ENCODE measurements around the gene SCN7A. TPM values are rescaled to one million over a fixed set of nuclear protein-coding genes. Genes with fewer than 3 reads are reported as not detected.
"Not testable (repeated sequence)": the region's sequence is repeated elsewhere in the genome, so short reads cannot be mapped to it uniquely, and the experiment has no call there.

Gene SCN7A
- total and polyA plus RNA-seq, 2 donors: 11.1 to 133 TPM

DNA sequence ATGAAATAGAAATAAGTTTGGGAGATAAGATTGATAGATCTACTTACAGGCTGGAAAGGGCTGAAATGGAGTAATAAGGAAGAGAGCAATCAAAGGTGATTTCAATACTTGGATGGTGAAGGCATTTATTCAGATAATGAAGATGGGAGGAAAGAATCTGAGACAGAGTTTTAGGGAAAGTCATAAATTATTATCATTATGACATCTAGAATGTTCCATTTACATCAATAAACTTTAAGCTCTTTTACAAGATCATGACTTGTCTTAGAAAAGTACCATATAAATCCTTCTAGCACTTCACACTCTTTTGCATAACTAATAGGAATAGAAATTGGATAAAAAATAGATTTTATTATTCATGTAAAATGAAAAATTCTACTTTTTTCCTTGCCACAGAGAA, 120.5 kb downstream of the SCN7A start:
- Histone ChIP-seq H3K36me3 (ENCODE audit: insufficient read depth) (no peaks in the 10 kb centered on the region), H3K27ac (ENCODE audit: low read depth) (no peak overlapping the region), H3K4me3 (ENCODE audit: low read depth, low read length) (no peak overlapping the region), H3K4me1 (ENCODE audit: insufficient read depth) (no peaks in the 10 kb centered on the region)
- DNase-seq (ENCODE audit: extremely low spot score): no peak

DNA sequence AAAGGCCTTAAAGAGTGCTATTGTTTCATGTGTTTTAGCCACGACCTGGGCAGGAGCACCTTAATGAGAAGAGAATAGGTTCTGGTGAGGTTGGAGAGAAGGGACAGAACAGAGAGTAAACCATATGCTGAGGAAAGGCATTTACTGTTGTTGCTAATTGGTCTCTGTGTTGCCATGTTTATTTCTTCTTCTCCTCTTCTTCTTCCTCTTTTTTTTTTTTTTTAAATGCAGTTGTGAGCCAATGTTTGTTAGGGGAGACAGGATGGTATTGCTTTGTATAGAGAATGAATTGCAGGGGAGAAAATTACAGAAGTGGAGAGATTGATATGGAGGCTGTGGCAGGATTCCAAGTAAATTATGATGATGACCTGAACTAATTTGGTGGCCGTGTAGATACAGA, 120.9 kb downstream of the SCN7A start:
- no peak for DNase-seq (ENCODE audit: extremely low spot score)
- H3K27ac ChIP-seq (ENCODE audit: low read depth): no peak overlapping the region
- H3K36me3 ChIP-seq (ENCODE audit: insufficient read depth): no peaks in the 10 kb centered on the region
- no peaks in the 10 kb centered on the region for H3K4me1 ChIP-seq (ENCODE audit: insufficient read depth)
- no peak overlapping the region for H3K4me3 ChIP-seq (ENCODE audit: low read depth, low read length)
- WGBS: 44% methylated on average over 2 of the region's 2 CpGs

DNA sequence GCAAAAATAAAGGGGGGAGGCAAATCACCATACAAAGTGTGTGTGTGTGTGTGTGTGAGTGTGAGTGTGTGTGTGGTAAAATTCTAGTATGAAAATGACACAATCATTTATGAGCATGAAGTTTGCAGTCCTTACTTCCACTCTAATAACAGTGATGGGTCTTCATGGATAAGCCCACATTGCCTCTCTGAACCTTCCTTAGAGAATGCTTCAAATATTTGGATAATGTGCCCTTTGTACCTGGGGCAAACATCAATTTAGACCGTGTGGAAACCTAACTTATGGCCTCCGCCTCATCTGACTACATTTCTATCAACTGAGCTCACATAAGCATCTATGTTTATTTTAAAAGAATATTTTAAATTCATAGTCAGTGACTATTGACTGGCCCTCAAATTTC, 122.0 kb downstream of the SCN7A start:
- no peak for DNase-seq (ENCODE audit: extremely low spot score)
- WGBS: 73% methylated on average over 2 of the region's 2 CpGs
- H3K4me1 ChIP-seq (ENCODE audit: insufficient read depth): no peaks in the 10 kb centered on the region

DNA sequence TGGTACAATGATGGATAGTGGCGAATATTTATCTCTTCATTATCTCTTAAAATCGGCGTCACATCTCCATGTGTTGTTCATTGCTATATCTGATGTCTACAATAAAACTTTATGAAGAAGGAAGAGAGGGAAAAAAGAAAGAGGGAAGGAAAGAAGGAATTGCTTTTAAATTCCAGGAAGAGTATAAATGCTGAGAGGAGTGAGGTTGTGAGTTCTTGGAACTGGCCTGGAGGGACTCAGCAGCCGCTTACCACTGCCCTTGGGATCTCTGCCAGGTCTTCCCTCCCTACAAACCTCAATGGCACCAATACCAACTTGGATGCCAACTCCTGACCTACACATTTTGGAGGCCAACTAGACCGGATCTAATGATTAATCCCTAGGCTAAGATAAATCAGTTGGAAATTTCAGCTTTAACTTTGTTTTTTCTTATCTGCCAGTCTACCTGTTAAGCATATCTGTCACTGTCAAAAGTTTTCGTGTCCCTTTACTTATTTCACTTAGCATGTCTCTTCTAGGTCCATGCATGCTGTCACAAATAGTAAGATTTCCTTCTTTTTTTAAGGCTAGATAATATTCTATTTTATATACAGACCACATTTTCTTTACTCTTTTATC, 128.1 kb downstream of the SCN7A start:
- Histone ChIP-seq H3K36me3 (ENCODE audit: insufficient read depth) (no peaks in the 10 kb centered on the region), H3K4me3 (ENCODE audit: low read depth, low read length) (no peak overlapping the region), H3K27ac (ENCODE audit: low read depth) (no peak overlapping the region), H3K4me1 (ENCODE audit: insufficient read depth) (no peaks in the 10 kb centered on the region)
- no peak for DNase-seq (ENCODE audit: extremely low spot score)
- 66% methylated on average over 6 of the region's 6 CpGs for WGBS

More for the DNA sequence above, 122.0 kb downstream of the SCN7A start:
- Histone ChIP-seq H3K27ac (ENCODE audit: low read depth) (no peak overlapping the region), H3K36me3 (ENCODE audit: insufficient read depth) (no peaks in the 10 kb centered on the region), H3K4me3 (ENCODE audit: low read depth, low read length) (no peak overlapping the region)

DNA sequence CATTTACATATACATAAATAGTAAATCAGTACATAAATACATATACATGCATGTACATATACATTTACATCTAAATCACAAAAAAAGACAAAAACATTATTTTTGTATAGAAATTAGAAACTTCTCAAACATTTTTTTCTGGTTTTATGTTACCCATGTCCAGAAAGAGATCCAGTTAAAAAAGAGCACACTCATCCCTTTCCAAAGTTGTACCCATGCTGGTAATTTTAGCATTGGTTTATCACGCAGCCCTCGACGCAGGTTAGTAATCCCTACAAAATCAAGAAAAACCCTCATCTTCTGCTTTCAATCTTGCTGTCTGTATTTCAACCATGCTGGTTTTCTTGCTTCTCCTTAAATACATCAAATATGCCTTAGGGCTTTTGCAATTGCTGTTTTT, 128.8 kb downstream of the SCN7A start:
- H3K4me1 ChIP-seq (ENCODE audit: insufficient read depth): no peaks in the 10 kb centered on the region
- H3K36me3 ChIP-seq (ENCODE audit: insufficient read depth): no peaks in the 10 kb centered on the region
- no peak overlapping the region for H3K27ac ChIP-seq (ENCODE audit: low read depth)
- WGBS: 82% methylated on average over 3 of the region's 3 CpGs
- H3K4me3 ChIP-seq (ENCODE audit: low read depth, low read length): no peak overlapping the region
- no peak for DNase-seq (ENCODE audit: extremely low spot score)

DNA sequence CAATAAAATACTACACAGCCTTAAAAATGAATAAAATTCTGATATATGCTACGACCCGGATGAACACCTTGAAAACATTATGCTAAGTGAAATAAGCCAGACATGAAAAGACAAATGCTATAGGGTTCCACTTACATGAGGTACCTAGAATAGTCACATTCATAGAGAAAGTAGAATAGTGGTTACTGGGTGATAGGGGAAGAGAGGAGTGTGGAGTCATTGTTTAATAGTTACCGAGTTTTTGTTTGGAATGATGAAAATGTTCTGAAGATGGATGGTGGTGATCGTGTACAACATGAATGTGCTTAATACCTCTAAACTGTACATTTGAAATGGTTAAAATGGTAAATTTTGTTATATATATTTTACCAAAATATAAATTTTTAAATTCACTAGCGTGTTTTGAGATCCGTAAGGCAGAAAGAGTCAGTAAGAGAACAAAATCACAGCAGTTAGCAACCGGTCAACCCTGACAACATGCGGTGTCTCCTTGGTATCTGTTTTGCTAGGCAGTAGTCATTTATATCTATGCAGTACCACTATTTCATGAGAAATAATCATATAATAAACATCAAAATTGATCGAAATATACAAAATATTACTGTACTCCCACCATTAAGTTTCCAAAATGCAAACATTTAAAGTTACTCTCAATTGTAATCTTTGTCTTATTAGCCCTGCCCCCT, 129.4 kb downstream of the SCN7A start:
- Histone ChIP-seq H3K4me3 (ENCODE audit: low read depth, low read length) (no peak overlapping the region), H3K27ac (ENCODE audit: low read depth) (no peak overlapping the region), H3K4me1 (ENCODE audit: insufficient read depth) (no peaks in the 10 kb centered on the region), H3K36me3 (ENCODE audit: insufficient read depth) (no peaks in the 10 kb centered on the region)
- WGBS: 89% methylated on average over 9 of the region's 9 CpGs
- DNase-seq (ENCODE audit: extremely low spot score): no peak

DNA sequence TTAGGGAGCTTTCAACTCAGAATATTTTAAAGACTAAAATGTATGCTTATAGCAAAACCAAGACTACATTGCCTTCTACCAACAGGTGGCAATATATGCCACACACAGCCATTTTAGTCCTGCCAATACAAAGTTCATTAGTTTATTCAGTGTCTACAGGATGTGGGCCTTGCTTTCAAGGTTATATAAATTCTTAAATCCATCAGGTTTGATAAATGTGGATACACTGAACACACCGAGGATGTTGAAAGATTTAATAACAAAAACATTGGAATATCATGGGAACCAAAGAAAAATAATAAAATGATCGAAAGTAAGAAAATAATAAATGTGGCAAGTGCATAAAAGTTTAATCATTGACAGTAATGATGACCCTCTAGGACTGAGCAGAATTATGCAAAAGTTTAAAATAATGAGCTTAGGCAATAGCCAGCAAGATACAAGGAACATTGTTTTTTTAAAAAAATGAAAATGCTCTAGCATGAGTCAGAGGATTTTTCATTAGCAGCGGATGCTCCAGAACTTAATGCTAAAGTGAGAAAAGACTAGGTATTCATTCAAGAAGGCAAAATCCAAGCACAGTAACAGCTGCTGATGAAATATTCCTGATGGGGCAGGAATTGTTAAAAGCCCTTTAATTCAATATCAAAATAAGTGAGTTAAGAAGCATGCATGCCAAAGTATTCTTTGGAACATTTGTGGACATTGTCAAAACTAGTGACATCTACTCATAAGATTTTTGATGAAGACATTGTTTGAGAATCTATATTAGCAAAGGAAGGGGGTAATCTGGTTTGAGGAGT, 132.5 kb downstream of the SCN7A start:
- H3K4me3 ChIP-seq (ENCODE audit: low read depth, low read length): no peak overlapping the region
- no peaks in the 10 kb centered on the region for H3K4me1 ChIP-seq (ENCODE audit: insufficient read depth)
- H3K36me3 ChIP-seq (ENCODE audit: insufficient read depth): no peaks in the 10 kb centered on the region
- H3K27ac ChIP-seq (ENCODE audit: low read depth): no peak overlapping the region
- WGBS: 70% methylated on average over 3 of the region's 3 CpGs
- DNase-seq (ENCODE audit: extremely low spot score): no peak

DNA sequence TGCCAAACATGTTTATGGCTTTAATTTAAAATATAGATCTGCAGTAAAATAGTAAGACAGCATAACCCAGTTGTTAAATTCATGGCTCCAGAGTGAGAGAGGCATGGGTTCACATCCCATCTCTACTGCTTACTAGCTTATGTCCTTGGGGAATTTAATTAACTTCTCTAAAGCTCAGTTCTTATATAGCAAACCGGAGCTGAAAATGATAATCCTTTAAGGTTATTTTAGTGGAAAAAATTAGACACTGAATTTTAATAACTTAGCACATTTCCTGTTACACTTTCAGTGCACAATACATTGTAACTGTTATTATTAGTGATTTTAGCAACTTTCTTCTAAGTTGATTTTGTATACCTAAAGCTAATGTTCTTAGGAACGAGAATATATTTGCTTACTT, 133.1 kb downstream of the SCN7A start:
- no peak for DNase-seq (ENCODE audit: extremely low spot score)
- Histone ChIP-seq H3K4me1 (ENCODE audit: insufficient read depth) (no peaks in the 10 kb centered on the region), H3K27ac (ENCODE audit: low read depth) (no peak overlapping the region), H3K36me3 (ENCODE audit: insufficient read depth) (no peaks in the 10 kb centered on the region), H3K4me3 (ENCODE audit: low read depth, low read length) (no peak overlapping the region)
- WGBS: 69% methylated on average over 2 of the region's 2 CpGs

DNA sequence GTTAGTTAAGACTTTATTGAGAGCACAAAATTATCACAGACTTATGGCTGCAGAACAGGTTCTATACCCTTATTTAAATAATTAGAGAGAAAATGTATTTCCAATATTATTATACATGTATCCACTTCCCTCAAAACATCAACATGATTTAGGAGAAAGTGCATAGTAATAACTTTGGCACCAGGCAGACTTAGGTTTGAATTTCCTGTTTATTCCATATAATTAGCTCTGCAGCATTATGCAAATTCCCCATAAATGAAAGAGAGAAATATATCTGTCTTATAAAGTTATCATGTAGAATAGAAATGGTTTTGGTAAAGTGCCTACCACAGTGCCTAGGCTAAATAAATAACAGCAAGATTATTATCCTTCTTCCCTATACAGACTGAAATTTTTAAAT, 133.6 kb downstream of the SCN7A start:
- DNase-seq (ENCODE audit: extremely low spot score): no peak
- no peaks in the 10 kb centered on the region for H3K4me1 ChIP-seq (ENCODE audit: insufficient read depth)
- H3K4me3 ChIP-seq (ENCODE audit: low read depth, low read length): no peak overlapping the region
- no peaks in the 10 kb centered on the region for H3K36me3 ChIP-seq (ENCODE audit: insufficient read depth)
- no peak overlapping the region for H3K27ac ChIP-seq (ENCODE audit: low read depth)

DNA sequence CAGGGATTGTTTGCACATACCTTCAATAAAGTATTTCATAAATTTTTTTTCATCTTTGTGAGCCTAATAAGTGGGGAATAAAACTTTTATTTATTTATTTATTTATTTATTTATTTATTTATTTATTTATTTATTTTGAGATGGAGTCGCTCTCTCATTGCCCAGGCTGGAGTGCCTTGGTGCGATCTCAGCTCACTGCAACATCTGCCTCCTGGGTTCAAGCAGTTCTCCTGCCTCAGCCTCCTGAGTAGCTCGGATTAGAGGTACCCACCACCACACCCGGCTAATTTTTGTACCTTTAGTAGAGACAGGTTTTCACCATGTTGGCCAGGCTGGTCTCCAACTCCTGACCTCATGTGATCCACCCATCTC, 136.1 kb downstream of the SCN7A start:
- not testable (repeated sequence) for H3K4me3 ChIP-seq (ENCODE audit: low read depth, low read length); H3K36me3 ChIP-seq (ENCODE audit: insufficient read depth); H3K4me1 ChIP-seq (ENCODE audit: insufficient read depth); H3K27ac ChIP-seq (ENCODE audit: low read depth); DNase-seq (ENCODE audit: extremely low spot score)
- 95% methylated on average over 4 of the region's 4 CpGs for WGBS

DNA sequence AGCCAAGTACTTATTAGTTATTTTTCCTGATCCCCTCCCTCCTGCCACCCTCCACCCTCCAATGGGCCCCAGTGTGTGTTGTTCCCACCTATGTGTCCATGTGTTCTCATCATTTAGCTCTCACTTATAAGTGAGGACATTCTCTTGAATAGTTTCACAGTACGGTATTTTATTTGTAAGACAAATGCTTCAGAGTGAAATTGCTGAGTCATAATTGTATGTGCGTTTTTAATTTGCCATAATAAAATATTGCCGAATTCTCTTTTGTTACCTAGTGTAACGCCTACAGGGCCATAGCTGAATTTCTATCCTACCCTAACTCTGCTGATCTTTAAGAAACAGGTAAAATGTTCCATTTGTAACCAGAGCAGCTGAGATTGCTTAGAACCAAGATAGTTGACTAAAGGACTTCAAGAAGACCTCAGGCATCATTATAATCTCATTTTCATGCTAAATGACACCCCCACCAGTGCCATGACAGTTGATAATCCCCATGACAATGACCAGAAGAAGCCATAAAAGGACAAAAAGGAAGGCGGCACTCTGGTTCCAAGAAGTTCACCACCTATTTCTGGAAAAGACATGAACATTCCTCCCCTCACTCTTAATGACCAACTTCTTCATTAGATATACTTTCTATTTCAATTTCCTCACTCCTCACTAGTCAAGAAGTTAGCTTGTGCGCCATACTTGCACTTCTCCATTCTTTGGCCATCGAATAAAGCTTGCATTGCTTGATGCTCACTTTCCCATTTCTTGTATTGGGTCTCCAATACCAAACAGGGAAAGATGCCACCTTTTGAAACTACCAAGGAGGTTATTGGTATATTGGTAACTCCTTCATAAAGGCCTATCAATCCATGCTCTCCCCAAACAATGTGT, 136.7 kb downstream of the SCN7A start:
- H3K27ac ChIP-seq (ENCODE audit: low read depth): no peak overlapping the region
- no peaks in the 10 kb centered on the region for H3K36me3 ChIP-seq (ENCODE audit: insufficient read depth)
- no peak for DNase-seq (ENCODE audit: extremely low spot score)
- no peaks in the 10 kb centered on the region for H3K4me1 ChIP-seq (ENCODE audit: insufficient read depth)
- WGBS: 89% methylated on average over 7 of the region's 7 CpGs
- no peak overlapping the region for H3K4me3 ChIP-seq (ENCODE audit: low read depth, low read length)
